Pancreas (tissue), 10 donors: ENCODE results near the gene ATP8A2. TPM values are rescaled to one million over a fixed set of nuclear protein-coding genes. Genes with fewer than 3 reads are reported as not detected.

Experiments used
- ATAC-seq, 4 donors: fragments of 200-7000 bp; cut with Tn5 transposase; one replicate each; pipeline versions ENCODE4 v1.8.0 to v1.9.1; 2020; ENCODE audit warnings: mild to moderate bottlenecking in 4 of 4, moderate library complexity in 4 of 4
- DNase-seq, 6 donors: peaks; one replicate each; pipeline ENCODE4 v3.0.0-alpha.2; 2020
- FAIRE-seq: peaks from 2 replicates; lab custom pipeline; 2012; peaks lifted over from hg19 to GRCh38; lab: Jason Lieb, UNC
- H3K27ac ChIP-seq, 4 donors: fragments of 200-600 bp; sonication (generic); 1 replicate in 3 of 4; 2 replicates in 1 of 4; pipeline versions ENCODE4 v1.5.0 to v1.8.0; 2020
- H3K27me3 ChIP-seq, 4 donors: fragments of 200-600 bp; one replicate each; pipeline ENCODE4 v1.8.0; 2021
- H3K36me3 ChIP-seq, 3 donors: fragments of 200-600 bp; sonication (generic) in 1 of 3; one replicate each; pipeline versions ENCODE4 v1.5.0 to v1.8.0; 2020 to 2021
- H3K4me1 ChIP-seq, 3 donors: fragments of 200-600 bp; one replicate each; pipeline ENCODE4 v1.8.0; 2021
- H3K4me3 ChIP-seq, 4 donors: fragments of 200-600 bp; sonication (generic) in 2 of 4; one replicate each; pipeline versions ENCODE4 v1.5.0 to v1.8.0; 2020 to 2021
- H3K9me3 ChIP-seq, 4 donors: fragments of 200-600 bp; one replicate each; pipeline ENCODE4 v1.8.0; 2021
- CTCF ChIP-seq, 4 donors: fragments of 200-600 bp; sonication (generic) in 3 of 4; IDR thresholded peaks; one replicate each; pipeline versions ENCODE4 v1.5.0 to v1.8.0; 2021; ENCODE audit warnings: antibody characterized with exemption in 4 of 4
- WGBS, 2 donors: extraction: QIAGEN DNeasy Blood & Tissue Kit; methylation state at CpG; one replicate each; pipeline ENCODE4 v1.1.7; 2013; 5-methylcytosine and 5-hydroxymethylcytosine counted together
- intact Hi-C, 3 donors: fragments of 100-400 bp; cut with DNase I; formaldehyde crosslinking; loops; one replicate each; pipeline versions ENCODE4 v1.11.1 to v1.14.2; 2022
- polyA plus RNA-seq, 2 donors: library from polyadenylated mRNA; stranded (reverse); fragments of 200-250 nt; gene quantifications; one replicate each; pipeline ENCODE4 v1.2.3, GENCODE V29; 2013
- total RNA-seq, 6 donors: library from RNA; stranded (reverse); fragmentation: NEBNext Ultra II Directional in 4 of 6; extraction: Animal tissue kit (Norgen Biotek cat#: 25700) in 4 of 6; gene quantifications; one replicate each; pipeline versions ENCODE4 v1.2.1 to v1.2.4, GENCODE V29; 2021 to 2023
- donor health status: healthy with polysubstance abuse.
- donor health status: DM: no; HTN: no; CAD: no; lungs with moderate emphysema.
- donor health status: DM: no; HTN: no; CAD: no.
- donor health status: control.
- donor health status: control.
- donor health status: Bipolar disorder and iron deficiency.
- donor health status: DM: yes; HTN: yes; CAD: no.
- donor health status: DM: no; HTN: no; CAD: no.
- donor health status: DM: no; HTN: no; CAD: no.
- donor health status: DM: yes; HTN: yes; CAD: no.

The ATP8A2 gene
- total and polyA plus RNA-seq, 8 donors, result 0.04 to 0.28 (median 0.14) TPM

DNA sequence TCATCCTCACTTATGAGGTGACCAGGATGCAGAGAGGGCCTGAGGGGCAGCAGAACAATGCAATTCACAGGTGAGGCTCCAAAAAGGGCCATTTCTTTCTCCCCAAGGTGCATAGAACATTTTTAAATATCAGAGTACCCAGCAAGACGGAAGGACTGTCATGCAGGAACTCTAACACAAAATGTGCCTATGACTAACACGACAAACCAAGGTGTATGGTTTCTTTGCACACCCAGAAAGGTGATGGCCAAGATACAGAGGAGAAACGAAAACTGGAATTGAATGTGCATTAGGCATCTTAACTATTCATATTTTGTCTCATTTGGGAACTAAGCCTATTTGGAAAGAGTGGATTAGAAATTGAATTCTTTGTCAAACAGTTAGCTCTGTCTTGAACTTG, 650.2 kb downstream of the ATP8A2 start:
- no peak for TF ChIP-seq CTCF (IDR thresholded peaks at IDR 0.05)
- H3K4me1 ChIP-seq, result peaks cover 0 to 9% (median 3%) of the 10 kb centered on the region in 3 donors
- H3K27me3 ChIP-seq, result no peaks in the 10 kb centered on the region
- ATAC-seq, result no peak
- no peak overlapping the region for H3K4me3 ChIP-seq
- peak overlapping the region in 2 of 4 donors; percentile 23 to 24 for H3K27ac ChIP-seq
- 68 to 87% methylated on average over 3 of the region's 3 CpGs for WGBS, 2 donors
- intact Hi-C loops, result no loop called here
- no peak for DNase-seq
- H3K9me3 ChIP-seq, result no peaks in the 10 kb centered on the region
- no peaks in the 10 kb centered on the region for H3K36me3 ChIP-seq
- no peak for FAIRE-seq

GRCh38 chr13:26022538-26023292, 650.9 kb downstream of the ATP8A2 start:
- DNase-seq, result peak; percentile 49 to 79 (median 72)
- intact Hi-C loops, result no loop called here
- FAIRE-seq, result no peak
- Histone ChIP-seq H3K9me3 (no peaks in the 10 kb centered on the region), H3K36me3 (no peaks in the 10 kb centered on the region), H3K4me3 (no peak overlapping the region), H3K27ac (peak overlapping the region in 3 of 4 donors; percentile 9 to 24 (median 23)), H3K4me1 (peaks cover 0 to 9% (median 3%) of the 10 kb centered on the region in 3 donors), H3K27me3 (no peaks in the 10 kb centered on the region)
- TF ChIP-seq CTCF (IDR thresholded peaks at IDR 0.05), result no peak
- WGBS, 2 donors, result 45 to 53% methylated on average over 13 of the region's 13 CpGs
- peak; percentile 81 to 89 (median 85) for ATAC-seq

DNA sequence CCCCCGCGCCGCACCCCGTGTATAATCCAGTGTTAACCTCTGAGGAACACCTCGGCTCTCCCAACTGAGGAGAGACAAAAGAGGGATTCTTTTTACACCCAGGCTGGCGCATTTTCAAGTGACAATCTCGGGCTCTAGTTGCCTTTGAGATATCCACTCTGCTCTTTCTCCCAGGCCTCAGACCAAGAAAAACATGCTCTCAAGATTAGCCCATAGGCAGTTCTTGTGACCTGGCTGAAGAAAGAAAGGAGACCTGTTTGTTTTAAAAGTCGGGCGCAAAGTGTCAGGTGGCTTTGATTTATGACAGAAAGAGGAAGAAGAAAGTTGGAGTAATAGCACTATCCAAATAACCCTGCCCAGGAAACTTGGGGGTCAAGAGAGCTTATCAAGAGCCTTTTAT, 652.8 kb downstream of the ATP8A2 start:
- Histone ChIP-seq H3K27ac (peak overlapping the region in 2 of 4 donors; percentile 5 to 50), H3K27me3 (no peaks in the 10 kb centered on the region), H3K4me3 (no peak overlapping the region), H3K9me3 (no peaks in the 10 kb centered on the region), H3K4me1 (peaks cover 0 to 9% (median 3%) of the 10 kb centered on the region in 3 donors), H3K36me3 (no peaks in the 10 kb centered on the region)
- DNase-seq, result no peak
- intact Hi-C loops, result no loop called here
- 34 to 47% methylated on average over 9 of the region's 9 CpGs for WGBS, 2 donors
- no peak for FAIRE-seq
- ATAC-seq, result peak in 2 of 4 donors; percentile 17 to 31
- no peak for TF ChIP-seq CTCF (IDR thresholded peaks at IDR 0.05)

DNA sequence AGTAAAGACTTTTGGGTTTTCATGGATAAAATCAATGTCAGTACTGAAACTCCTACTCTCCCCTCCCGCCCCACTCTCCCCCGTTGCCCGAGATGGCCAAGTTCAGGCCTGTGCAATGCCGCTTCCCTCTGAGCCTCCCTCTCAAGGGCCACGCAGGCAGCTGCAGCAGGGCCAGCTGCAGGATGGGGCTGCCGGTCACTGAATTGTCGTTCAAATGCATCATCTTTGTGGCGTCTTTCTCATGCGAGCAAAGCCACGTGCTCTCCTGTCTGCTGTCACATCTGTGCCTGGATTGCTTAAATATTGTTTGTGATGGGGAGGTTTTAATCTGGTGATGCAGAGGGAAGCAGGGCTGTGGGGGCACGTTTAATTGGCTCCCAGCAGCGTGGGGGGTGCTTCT, 653.4 kb downstream of the ATP8A2 start:
- Histone ChIP-seq H3K36me3 (no peaks in the 10 kb centered on the region), H3K4me3 (no peak overlapping the region), H3K27me3 (no peaks in the 10 kb centered on the region), H3K27ac (peak overlapping the region in 1 of 4 donors; percentile 5), H3K9me3 (no peaks in the 10 kb centered on the region), H3K4me1 (peaks cover 0 to 9% (median 3%) of the 10 kb centered on the region in 3 donors)
- no peak for TF ChIP-seq CTCF (IDR thresholded peaks at IDR 0.05)
- FAIRE-seq (no peak), ATAC-seq (no peak), DNase-seq (no peak)
- intact Hi-C loops, result no loop called here
- WGBS, 2 donors, result 77 to 89% methylated on average over 12 of the region's 12 CpGs

DNA sequence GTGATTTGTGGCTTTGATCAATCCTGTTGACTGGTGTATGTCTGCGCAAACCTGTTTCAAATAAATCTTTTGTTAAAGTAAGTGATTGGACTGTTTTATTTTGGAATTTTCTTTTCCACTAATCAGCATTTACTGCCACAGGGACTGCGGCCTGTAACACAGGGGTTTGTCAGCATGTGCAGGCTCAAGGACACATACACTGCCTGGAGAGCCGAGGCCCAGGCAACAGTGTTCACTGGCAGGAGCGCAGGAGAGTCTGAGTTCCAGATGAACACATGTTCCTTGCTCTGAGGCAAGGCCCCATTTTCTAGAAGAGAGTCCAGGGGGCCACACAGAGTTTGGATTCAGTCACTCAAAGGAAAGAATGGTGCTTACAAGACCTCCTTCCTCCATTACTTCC, 654.0 kb downstream of the ATP8A2 start:
- intact Hi-C loops, result no loop called here
- ATAC-seq (peak in 1 of 4 donors; percentile 39), FAIRE-seq (no peak), DNase-seq (no peak)
- Histone ChIP-seq H3K9me3 (no peaks in the 10 kb centered on the region), H3K36me3 (no peaks in the 10 kb centered on the region), H3K27me3 (no peaks in the 10 kb centered on the region), H3K27ac (no peak overlapping the region), H3K4me1 (peaks cover 0 to 9% (median 3%) of the 10 kb centered on the region in 3 donors), H3K4me3 (no peak overlapping the region)
- 60 to 64% methylated on average over 4 of the region's 4 CpGs for WGBS, 2 donors
- TF ChIP-seq CTCF (IDR thresholded peaks at IDR 0.05), result no peak
